Astrocyte (in vitro differentiated cells and primary cell): Measurements from ENCODE around the gene UCN2.

Experiments used
- CTCF ChIP-seq: IDR thresholded peaks from 2 replicates; pipeline ENCODE4 v1.5.1; 2011; ENCODE audit warnings: low read depth, mild to moderate bottlenecking, inconsistent platforms, low read length, moderate library complexity; ENCODE audit not compliant: insufficient read depth
- EZH2 ChIP-seq: IDR thresholded peaks from 2 replicates; pipeline ENCODE4 v1.6.1; 2012; ENCODE audit warnings: mild to moderate bottlenecking, low read length, inconsistent platforms; ENCODE audit not compliant: insufficient read depth

DNA sequence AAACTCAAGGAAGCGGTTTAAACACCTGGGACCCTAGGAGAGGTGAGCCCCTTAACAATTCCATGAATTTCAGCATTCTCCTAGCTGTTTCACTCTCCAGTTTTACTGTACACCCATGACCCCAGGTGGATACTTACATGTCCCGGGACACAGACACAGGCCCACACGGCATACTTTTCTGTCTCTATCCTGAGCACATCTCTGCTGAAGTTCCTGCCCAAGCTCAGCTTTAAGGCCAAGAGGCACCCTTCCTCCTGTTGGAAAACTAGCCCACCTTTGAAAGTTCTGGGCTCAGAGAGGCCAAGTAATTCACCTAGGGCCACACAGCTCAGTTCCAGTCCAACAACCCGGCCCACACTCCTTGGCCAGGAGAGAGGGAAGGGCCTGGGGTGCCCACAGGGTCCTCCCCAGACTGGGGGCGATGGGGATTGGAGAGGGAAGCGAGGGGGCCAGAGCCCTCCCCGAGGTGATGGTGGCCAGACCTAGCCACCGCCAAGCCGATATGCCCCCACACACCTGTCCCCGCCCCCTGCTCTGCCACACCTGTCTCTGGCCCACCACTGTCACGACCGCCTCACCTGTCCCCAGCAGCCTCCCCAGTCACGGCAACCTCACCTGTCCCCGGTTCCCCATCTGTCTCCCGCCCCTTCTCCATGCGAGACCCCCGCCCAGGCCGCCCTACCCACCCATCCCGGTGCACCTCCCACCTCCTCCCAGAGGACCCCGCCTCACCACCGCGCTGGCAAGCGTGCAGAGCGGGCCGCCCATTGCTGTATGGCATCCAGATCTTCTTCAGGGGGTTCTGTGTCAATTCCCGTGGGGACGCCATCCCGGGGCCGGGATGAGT is 7.4 kb downstream of the UCN2 start:
- no peak for TF ChIP-seq CTCF
- no peak for TF ChIP-seq EZH2
